HG02610 (cell line): ENCODE measurements around the gene NCOA5.
"Not testable (repeated sequence)": the region's sequence is repeated elsewhere in the genome, so short reads cannot be mapped to it uniquely, and the experiment has no call there.

Source experiments
- ATAC-seq: cut with Tn5 transposase; IDR thresholded peaks from one replicate; pipeline ENCODE4 v1.9.1; 2021; ENCODE audit warnings: mild to moderate bottlenecking, moderate library complexity; ENCODE audit not compliant: unreplicated experiment

NCOA5 gene

DNA sequence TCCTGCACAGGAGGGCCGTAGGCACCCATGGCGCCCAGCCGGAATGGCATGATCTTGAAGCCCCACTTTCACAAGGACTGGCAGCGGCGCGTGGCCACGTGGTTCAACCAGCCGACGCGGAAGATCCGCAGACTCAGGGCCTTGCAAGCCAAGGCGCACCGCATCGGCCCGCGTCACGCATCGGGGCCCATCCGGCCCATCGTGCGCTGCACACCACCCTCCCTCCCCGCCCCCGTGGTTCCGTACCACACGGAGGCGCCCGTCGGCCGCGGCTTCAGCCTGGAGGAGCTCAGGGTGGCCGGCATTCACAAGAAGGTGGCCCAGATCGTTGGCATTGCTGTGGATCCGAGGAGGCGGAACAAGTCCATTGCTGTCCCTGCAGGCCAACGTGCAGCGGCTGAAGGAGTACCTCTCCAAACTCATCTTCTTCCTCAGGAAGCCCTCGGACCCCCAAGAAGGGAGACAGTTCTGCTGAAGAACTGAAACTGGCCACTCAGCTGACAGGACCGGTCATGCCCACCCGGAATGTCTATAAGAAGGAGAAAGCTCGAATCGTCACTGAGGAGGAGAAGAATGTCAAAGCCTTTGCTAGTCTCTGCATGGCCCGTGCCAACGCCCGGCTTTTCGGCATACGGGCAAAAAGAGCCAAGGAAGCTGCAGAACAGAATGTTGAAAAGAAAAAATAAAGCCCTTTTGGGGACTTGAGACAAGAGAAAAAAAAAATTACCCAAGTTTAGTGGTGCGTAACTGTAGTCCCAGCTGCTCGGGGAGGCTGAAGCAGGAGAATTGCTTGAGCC is 9.9 kb upstream of the NCOA5 start:
- no peak for ATAC-seq

DNA sequence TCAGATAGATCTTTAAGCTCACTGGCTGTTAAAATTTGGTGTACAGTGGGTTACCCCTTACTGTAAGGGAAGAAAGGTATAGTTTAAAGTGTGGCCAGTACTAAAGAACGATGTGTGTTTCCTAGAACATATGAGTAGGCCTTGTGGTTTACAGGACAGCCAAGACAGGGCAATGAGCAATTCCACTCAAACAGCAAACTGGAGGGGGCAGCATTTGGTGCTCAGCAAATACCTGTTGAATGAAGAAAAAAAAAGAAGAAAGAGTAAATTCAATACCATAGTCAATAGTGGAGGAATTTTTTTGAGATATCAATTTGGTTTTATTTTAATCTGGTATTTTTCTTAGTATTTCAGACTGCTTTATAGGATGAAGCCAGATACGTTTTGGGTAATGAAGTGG is 3.8 kb upstream of the NCOA5 start:
- ATAC-seq = no peak

DNA sequence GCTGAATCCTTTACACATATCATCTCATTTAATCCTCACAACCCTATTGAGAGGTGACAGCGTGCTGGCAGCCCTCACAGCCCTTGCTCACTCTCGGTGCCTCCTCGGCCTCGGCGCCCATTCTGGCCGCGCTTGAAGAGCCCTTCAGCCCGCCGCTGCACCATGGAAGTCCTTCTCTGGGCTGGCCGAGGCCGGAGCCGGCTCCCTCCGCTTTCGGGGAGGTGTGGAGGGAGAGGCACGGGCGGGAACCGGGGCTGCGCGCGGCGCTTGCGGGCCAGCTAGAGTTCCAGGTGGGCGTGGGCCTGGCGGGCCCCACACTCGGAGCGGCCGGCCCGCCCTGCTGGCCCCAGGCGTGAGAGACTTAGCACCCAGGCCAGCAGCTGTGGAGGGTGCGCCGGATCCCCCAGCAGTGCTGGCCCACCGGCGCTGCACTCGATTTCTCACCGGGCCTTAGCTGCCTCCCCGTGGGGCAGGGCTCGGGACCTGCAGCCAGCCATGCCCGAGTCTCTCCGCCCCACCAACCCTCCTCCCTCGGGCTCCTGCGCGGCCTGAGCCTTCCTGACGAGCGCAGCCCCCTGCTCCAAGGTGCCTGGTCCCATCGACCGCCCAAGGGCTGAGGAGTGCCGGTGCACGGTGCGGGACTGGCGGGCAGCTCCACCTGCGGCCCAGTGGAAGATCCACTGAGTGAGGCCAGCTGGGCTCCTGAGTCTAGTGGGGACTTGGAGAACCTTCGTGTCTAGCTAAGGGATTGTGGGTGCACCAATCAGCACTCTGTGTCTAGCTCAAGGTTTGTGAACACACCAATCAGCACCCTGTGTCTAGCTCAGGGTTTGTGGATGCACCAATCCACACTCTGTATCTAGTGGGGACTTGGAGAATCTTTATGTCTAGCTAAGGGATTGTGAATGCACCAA is 2.1 kb upstream of the NCOA5 start:
- not testable (repeated sequence) for ATAC-seq

DNA sequence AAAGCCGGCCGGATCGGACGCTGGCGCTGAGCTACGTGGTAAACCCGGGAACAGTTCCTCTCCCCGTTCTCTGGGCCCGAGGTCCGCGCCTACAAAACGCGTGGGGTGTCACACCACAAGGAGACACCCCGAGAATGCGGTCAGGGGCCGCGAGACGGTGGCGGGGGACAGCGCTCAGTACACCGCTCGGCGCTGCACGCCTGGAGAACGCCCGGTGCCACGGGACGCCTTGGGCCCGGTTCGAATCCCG is 670 bp downstream of the NCOA5 start:
- ATAC-seq = peak; percentile 2

DNA sequence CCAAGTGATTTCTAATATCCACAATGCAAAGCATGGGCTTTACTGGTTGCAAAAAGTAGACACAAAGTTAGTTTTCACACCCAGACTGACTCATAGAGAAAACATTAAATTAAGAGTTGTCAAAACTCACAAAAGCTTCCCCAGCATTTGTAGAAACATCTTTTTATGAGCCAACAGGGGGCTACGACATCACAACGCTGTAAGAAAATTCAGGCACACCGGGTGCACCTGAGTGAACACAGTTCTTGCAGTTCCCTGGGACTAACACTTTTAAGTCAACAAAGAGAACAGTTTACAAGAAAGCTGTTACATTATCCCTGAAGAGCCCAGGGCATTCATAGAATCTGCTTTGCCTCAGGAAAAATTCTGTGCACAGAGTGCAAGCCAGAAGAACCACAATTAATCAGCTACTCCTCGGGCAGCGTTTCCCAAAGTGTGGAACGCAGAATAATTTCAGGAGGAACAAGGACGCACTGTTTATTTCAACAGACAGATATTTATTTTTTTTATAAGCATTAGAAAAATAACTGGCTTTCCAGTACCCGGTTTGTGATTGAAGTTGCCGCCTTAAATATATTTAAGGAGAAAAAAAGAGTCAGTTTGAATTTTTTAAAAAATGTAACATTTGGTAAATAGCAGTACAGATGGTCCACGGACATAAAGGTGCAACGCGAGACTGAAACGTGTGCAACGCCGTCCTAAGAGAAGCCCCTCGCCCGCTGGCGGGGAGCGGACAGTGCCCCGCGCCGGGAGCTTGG is 1.2 kb downstream of the NCOA5 start:
- ATAC-seq = no peak

DNA sequence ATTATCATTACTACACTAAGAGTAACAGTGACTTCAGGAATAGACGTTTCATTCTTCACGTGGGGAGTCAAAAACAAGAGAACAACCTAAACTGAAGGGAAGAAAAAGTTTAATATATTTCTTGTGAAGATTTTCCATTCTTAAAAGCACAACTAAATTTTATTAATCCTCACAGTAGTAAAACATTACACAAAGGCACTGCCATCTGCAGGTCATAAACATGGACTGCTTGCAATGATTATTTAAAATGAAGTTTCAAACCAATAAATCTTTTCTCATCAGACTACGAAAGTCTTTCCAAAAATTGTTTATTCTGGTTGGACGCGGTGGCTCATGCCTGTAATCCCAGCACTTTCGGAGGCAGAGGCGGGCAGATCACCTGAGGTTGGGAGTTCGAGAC is 2.6 kb downstream of the NCOA5 start:
- no peak for ATAC-seq

DNA sequence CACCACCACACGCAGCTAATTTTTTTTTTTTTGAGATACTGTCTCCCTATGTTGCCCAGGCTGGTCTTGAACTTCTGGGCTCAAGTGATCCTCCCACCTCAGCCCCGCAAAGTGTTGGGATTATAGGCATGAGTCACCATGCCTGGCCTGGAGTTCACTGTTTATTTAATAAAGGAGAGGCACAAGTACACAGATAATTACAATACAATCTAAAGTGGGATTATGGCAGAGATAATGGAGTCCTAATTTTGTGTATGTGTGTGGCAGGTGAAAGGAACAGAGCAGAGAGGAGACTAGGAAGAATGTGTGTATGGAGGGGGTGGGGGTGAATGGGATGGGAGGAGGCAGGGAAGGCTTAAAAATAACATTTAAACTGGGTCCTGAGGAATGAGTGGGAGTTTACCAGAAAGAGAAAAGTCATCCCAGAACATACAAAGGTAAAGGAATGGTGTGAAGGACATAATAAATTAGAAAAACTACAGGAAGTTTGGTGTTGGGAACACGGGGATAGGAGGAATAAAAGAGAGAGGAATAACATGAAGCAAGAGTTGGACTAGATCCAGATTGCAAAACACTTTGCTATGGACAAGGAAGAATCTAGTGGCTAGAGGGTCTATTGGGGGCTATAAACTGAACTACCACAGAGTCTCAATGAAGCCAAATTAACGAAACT is 4.4 kb downstream of the NCOA5 start:
- ATAC-seq = no peak

DNA sequence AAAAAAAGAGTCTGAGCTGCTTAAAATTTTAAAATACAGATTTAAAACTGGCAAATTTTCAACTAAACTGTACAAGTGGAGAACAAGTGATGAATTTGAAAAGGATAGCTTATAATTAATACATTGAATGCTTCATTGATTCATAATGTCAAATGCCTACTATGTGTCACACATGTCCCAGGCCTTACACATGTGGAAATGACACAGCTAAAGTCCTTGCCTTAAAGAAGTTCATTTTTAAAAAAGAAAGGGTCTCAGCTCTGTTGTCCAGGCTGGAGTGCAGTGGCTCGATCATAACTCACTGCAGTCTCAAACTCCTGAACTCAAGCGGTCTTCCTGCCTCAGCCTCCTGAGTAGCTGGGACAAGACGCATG is 5.0 kb downstream of the NCOA5 start:
- no peak for ATAC-seq

DNA sequence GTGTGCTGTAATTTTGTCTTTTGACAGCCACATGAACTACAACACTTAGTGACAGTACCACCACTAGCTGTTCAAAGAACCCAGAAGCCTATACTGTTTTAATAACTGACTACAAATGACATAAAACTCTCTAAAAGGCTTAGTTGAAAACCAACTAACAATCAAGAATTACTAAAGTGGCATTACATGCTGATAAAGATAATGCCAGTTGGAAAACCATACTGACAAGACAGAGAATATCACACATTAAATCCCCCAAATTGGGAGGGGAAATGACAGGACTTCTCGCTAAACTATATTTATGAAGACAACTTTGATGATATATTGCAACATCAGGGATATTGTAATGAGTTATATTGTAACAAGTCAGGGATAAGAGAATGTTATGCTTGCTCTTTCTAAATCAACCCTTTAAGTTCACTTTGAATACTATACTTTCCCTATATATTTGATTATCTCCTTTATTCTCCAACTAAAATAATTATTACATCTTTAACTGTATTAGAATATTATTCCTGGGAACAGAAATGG is 6.2 kb downstream of the NCOA5 start:
- no peak for ATAC-seq

DNA sequence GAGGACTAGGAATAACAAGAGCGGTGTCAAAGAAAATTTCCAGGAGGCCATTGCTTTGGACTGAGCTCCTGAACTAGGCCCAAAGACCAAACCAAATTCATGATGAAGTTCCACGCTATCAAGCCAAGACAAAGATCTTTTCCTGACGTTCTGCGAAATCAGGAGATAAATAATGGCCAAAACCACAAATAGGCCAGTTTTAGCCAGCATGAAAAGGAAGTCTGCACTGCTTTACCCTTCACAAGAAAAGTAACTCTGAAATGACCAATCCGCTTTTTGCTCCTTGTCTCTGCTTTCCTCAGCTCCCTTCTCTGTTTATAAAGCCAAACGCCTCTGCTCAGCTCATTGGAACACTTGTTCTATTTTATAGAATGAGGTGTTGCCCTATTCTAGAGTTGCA is 6.7 kb downstream of the NCOA5 start:
- no peak for ATAC-seq

DNA sequence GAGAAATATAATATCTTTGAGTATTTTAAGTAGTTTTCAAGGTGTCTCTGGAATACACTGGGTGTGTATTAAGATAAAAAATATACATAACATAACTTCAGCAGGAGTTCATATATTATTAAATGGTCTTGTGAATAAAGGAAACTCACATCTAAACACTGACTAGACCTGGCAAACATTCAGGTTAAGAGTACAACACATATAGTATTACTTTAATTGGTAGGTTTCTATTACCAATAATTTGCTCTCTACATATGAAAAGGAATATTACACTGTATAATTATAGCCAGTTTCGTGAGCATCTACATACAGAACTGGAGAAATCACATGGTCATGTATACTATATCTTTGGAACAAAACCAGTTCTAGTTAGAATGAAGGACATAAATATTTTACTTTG is 8.7 kb downstream of the NCOA5 start:
- no peak for ATAC-seq

DNA sequence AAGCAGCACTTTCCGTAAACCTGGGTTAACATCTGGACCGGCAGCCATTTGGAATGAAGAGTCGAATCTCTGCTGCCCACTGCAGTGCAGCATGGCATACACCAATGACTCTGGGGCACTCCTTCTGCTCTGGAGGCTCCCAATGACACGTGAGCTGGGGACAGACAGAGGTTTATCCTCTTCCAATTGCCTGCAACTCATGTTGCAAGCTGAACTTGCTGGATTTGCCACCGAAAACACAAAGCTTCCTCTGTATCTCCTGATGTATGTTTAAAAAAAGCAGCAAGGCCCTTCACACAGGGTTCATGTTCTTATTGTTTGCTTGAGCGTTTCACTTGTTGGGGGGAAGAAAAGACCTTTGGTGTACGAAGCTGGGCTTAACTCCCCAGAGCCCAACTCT is 10.8 kb downstream of the NCOA5 start:
- ATAC-seq = no peak

DNA sequence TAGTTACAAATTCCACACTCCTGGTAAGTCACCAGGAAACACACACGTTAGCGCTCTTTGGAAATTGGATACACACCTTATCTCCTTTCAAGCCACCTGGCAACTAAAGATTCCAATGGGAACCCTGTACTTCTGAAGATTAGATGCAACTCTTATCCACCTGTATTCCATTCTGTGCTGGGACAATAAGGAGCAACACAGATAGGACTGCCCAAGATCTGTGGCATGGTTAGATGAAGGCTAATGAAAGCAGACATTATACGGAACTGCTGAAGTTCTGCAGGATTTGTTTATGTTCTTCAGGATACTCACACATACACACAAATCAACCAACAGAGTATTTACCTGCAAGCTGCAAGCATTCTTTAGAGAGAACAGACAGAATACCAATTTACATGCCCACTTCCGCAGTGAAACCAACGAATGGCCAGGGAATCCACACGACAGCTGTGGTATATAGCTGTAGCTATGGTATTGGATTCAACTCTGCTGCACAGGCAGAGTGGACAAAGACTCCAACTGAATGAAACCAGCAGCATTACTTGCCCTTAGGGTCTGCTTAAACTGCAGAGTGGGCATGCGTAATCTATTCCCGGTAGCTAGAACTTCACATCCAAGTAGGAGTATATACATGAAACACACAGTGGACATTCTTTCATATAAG is 12.0 kb downstream of the NCOA5 start:
- no peak for ATAC-seq

DNA sequence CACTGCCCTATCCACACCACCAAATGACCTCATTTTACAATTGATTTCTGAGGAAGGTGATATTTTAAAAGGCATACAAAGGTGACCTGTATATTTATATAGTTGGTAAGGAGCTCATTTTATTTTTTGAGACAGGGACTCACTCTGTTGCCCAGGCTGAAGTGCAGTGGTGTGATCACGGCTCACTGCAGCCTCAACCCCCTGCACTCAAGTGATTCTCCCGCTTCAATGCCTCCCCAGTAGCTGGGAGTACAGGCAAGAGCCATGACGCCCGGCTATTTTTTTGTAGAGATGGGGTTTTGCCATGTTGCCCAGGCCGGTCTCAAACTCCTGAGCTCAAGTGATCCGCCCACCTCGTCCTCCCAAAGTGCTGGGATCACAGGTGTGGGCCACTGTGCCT is 13.0 kb downstream of the NCOA5 start:
- no peak for ATAC-seq

DNA sequence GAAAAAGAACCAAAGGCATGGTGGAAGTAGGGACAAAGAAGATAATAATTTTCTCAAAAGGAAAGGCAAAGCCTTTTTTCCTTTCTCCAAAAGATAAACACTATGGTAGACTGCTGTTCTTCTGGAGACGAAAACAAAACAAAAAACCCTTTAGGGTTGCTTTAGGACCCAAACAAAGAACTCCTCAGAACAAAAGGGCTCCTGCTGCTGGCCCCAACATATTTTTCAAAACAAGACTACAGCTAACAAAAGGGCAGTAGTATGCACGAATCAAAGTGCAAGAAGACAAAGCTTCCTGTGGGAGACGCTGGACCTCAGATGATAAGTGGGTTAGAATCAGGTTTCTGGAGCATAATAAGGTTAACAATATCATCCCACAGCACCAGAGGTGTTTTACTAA is 15.8 kb downstream of the NCOA5 start:
- ATAC-seq = no peak

DNA sequence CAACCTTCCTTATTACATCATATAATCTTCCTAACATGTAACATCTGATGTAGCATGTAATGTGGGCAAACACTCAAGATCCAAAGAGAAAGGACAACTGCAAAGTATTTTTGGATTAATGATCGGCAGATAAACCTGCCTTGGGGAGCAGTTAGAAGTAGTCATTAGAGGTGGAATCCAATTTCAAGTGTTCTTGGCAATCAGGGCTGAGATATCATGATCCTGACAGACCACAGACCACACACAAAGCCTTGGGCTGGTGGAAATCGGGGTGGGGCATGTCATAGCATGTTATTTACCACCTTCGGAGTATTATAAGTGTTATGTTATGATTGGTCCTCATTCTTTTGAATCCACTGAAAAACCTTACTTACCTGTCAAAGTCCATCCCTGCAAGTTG is 16.3 kb downstream of the NCOA5 start:
- no peak for ATAC-seq

DNA sequence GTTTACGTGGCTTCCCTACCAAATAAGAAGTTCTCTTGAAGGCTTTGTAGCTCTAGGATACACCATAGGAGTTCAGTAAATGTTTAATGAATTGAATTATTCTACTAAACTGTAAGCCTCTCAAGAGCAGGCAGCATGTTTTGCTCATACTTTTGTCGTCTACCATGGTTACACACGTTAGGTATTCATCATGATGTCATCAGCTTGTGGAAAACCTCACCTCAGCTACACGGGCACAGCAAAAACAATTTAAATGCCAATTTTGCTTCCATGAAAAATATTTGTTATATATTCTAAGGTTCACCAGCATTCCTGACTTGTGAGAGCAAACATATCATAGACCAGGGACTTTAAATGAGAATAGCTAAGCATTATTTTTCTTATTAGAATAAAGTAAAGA is 16.7 kb downstream of the NCOA5 start:
- no peak for ATAC-seq

DNA sequence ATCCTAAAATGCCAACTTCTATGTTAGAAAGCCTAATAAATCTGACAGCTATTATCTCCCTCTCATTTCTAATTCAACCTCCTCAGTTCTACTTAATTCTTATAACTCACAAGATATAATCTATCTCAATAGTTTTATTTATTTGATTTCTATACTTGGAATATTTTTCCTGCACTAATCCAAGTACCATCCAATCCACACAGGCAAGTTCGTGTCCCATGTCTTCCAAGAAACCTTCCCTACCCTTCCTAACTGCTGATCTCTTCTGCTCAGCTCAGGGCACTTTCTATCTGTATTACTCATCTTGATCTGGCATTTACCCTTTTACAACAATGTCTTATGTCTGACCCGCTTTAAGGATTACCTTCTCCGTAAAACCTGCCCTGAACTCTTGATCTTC is 18.2 kb downstream of the NCOA5 start:
- no peak for ATAC-seq

DNA sequence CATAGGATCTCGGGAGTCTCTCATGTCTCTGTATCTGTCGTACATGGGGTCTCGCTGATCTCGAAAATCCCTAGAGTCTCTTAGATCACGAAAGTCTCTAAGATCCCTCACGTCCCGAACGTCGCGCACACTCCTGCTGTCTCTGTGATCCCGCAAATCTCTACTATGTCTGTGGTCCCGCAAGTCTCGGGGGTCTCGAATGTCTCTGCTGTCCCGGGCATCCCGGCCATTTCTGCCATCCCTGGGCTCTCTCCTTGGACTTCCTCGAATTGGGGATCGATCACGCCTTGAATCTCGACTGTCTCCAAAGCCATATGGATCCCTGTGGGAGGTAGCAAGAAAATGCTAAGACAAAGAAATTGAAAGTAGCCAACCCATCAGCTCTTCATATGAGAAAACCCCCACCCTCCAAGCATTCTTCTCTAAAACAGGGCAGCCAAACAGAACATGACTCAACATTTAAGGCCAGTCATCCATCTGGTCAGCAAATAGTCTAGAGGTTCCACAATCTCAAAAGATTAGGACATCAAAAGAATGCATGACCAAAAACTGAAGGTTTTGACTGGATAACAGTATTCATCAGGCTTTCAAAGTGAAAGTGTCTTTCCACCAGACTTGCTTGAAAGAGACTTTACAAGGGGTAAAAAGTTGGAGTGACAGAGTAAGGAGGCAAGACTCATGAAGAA is 19.4 kb downstream of the NCOA5 start:
- ATAC-seq = no peak

DNA sequence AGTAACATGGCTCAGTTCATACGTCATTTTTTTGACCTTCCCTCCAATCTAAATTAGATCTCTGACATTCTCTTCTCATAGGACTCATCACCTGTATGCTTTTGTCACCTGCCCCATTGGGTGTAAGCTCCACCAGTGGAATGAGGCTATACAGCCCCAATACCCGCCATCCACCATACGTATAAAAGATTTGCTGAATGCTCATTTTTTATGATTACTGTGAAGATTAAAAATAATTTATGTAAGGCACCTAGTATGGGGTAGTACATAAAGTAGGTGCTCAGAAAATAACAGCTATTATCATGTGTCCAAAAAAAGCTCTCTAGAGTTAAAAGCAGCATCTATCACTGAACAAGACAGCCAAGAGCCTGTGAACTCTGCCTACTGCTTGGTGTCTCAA is 24.1 kb downstream of the NCOA5 start:
- no peak for ATAC-seq
